Gastrocnemius medialis (tissue), 4 donors: ENCODE results near the gene GNB1L. TPM values are rescaled to one million over a fixed set of nuclear protein-coding genes. Genes with fewer than 3 reads are reported as not detected.

Experiments used
- ATAC-seq, 2 donors: fragments of 150-250 bp; one replicate each; pipeline ENCODE4 v1.9.1; 2016
- DNase-seq, 2 donors: peaks; one replicate each; pipeline ENCODE4 v3.0.0-alpha.2; 2019
- H3K27ac ChIP-seq, 4 donors: fragments of 200-600 bp; sonication (generic); 1 replicate in 1 of 4; 2 replicates in 3 of 4; pipeline ENCODE4 v1.5.1; 2016 to 2018; ENCODE audit warnings: mild to moderate bottlenecking in 2 of 4, moderate library complexity in 1 of 4
- H3K27me3 ChIP-seq, 3 donors: fragments of 200-600 bp; sonication (generic) in 2 of 3; 1 replicate in 1 of 3; 2 replicates in 2 of 3; pipeline versions ENCODE4 v1.5.1 to v1.6.0; 2016 to 2019; ENCODE audit warnings: mild to moderate bottlenecking in 1 of 3, moderate library complexity in 1 of 3
- H3K36me3 ChIP-seq, 2 donors: fragments of 200-600 bp; sonication (generic) in 1 of 2; one replicate each; pipeline ENCODE4 v1.5.1; 2017 to 2018
- H3K4me1 ChIP-seq, 2 donors: fragments of 200-600 bp; sonication (generic) in 1 of 2; one replicate each; pipeline ENCODE4 v1.5.1; 2016 to 2017; ENCODE audit warnings: mild to moderate bottlenecking in 2 of 2
- H3K4me3 ChIP-seq, 4 donors: fragments of 200-600 bp; sonication (generic) in 3 of 4; 1 replicate in 1 of 4; 2 replicates in 3 of 4; pipeline ENCODE4 v1.5.1; 2016 to 2019; ENCODE audit warnings: mild to moderate bottlenecking in 2 of 4
- H3K9me3 ChIP-seq, 3 donors: fragments of 200-600 bp; sonication (generic) in 2 of 3; 1 replicate in 1 of 3; 2 replicates in 2 of 3; pipeline ENCODE4 v1.5.1; 2016 to 2019
- CTCF ChIP-seq, 5 experiments: fragments of 450-650 bp in 3 of 5; fragments of 200-600 bp in 2 of 5; sonication (generic) in 2 of 5; IDR thresholded peaks in 4 of 5; conservative IDR thresholded peaks in 1 of 5; 1 replicate in 4 of 5; 2 replicates in 1 of 5; pipeline ENCODE4 v1.5.1; 2016 to 2019; ENCODE audit warnings: antibody characterized with exemption in 5 of 5, mild to moderate bottlenecking in 3 of 5, moderate library complexity in 3 of 5
- POLR2A ChIP-seq, 2 donors: fragments of 450-650 bp; IDR thresholded peaks; one replicate each; pipeline ENCODE4 v1.6.1; 2017; ENCODE audit warnings: antibody characterized with exemption in 2 of 2, mild to moderate bottlenecking in 2 of 2, moderate library complexity in 2 of 2
- in situ Hi-C, 4 donors: fragments of 200-750 bp; cut with MboI; loops; one replicate each; pipeline versions ENCODE4 v1.15.0 to v1.8.0; 2017; ENCODE audit warnings: low sequenced_read_pairs in 4 of 4
- intact Hi-C: fragments of 100-400 bp; cut with DNase I; formaldehyde crosslinking; loops from one replicate; pipeline ENCODE4 v1.15.1; 2023; ENCODE audit warnings: low total_unique reads
- total RNA-seq, 4 donors: library from RNA; depleted of rRNA; stranded (reverse); fragments of >200 nt; gene quantifications; one replicate each; pipeline versions ENCODE4 v1.1.0 to v1.2.3, GENCODE V29; 2016

The GNB1L gene
- total RNA-seq, 4 donors from 2014 or later: 4.4 to 9.6 (median 6.7) TPM

GRCh38 chr22:19757985-19758895 is 96.4 kb downstream of the GNB1L start:
- DNase-seq (no peak), ATAC-seq (no peak)
- no peak overlapping the region for H3K27ac ChIP-seq
- intact Hi-C loops: no loop called here
- no peaks in the 10 kb centered on the region for H3K36me3 ChIP-seq
- H3K27me3 ChIP-seq: peaks cover 30 to 48% (median 40%) of the 10 kb centered on the region in 3 donors
- no peaks in the 10 kb centered on the region for H3K9me3 ChIP-seq
- in situ Hi-C loops: no loop called here
- H3K4me3 ChIP-seq: no peak overlapping the region
- peaks cover 4% of the 10 kb centered on the region in 2 donors for H3K4me1 ChIP-seq
- TF ChIP-seq POLR2A (IDR thresholded peaks at IDR 0.05): no peak

- no peak for DNase-seq
- no peak for ATAC-seq
- H3K27me3 ChIP-seq: peaks cover 30 to 48% (median 40%) of the 10 kb centered on the region in 3 donors
- H3K9me3 ChIP-seq: no peaks in the 10 kb centered on the region
- H3K36me3 ChIP-seq: no peaks in the 10 kb centered on the region
- H3K27ac ChIP-seq: no peak overlapping the region
- no peak for TF ChIP-seq POLR2A (IDR thresholded peaks at IDR 0.05)
- no peak for TF ChIP-seq CTCF (IDR thresholded peaks at IDR 0.05 in 4 of 5, conservative IDR thresholded peaks at IDR 0.05 in 1 of 5)
- peak overlapping the region in 2 of 4 donors; percentile 13 to 24 for H3K4me3 ChIP-seq
- in situ Hi-C loops: no loop called here
- intact Hi-C loops: no loop called here
- H3K4me1 ChIP-seq: peaks cover 4% of the 10 kb centered on the region in 2 donors
These were observed 97.3 kb downstream of the GNB1L start for GRCh38 chr22:19757140-19757984.

DNA sequence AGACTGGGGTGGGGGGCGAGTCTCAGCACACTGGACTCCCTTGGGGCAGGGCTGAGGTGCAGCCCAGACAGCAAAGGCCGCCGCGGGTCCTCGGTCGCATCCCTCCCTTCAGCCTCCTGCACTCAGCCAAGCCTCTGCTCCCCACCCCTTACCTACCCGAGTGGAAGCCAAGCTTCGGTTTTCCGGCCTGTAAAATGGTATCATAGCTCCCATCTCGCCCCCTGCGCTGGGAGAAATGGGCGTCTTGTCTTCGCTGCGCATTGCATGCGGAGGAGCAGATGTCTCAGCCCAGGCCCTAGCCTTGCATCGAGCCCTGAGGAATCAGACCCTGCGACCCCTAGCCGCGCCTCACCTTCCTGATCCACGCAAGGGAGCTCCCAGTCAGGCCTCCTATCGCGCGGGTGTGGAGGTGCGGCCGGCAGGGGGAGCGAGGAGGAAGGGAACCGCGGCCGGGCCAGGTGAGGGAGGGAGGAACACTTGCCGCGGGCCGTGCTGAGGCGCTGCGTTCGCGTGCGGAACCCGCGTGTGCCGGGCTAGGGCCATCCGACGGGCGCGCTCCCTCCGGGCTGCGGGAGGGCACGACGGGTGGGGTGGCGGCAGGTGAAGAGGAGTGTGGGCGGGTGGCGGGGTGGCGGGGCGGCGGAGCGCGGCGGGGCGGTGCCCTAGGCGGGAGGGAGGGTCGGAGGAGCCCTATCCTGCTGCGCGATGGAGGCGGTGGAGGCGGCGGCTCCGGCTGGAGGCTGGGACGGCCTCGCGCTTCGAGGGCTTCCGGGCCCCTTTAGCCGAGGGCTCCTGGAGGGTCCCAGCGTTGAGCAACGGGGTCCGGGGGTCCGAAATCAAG is 98.2 kb downstream of the GNB1L start:
- Histone ChIP-seq H3K4me3 (peak overlapping the region in 2 of 4 donors; percentile 13 to 24), H3K4me1 (peaks cover 4% of the 10 kb centered on the region in 2 donors), H3K27me3 (peaks cover 30 to 44% (median 38%) of the 10 kb centered on the region in 3 donors), H3K27ac (no peak overlapping the region), H3K9me3 (no peaks in the 10 kb centered on the region), H3K36me3 (no peaks in the 10 kb centered on the region)
- no peak for ATAC-seq
- intact Hi-C loops (no loop called here), in situ Hi-C loops (no loop called here)
- DNase-seq: no peak
- TF ChIP-seq POLR2A (IDR thresholded peaks at IDR 0.05) (no peak), CTCF (IDR thresholded peaks at IDR 0.05 in 4 of 5, conservative IDR thresholded peaks at IDR 0.05 in 1 of 5) (peak in 4 of 5 experiments; percentile 35 to 47 (median 40))

GRCh38 chr22:19755722-19756287 is 98.9 kb downstream of the GNB1L start:
- TF ChIP-seq CTCF (IDR thresholded peaks at IDR 0.05 in 4 of 5, conservative IDR thresholded peaks at IDR 0.05 in 1 of 5) (no peak), POLR2A (IDR thresholded peaks at IDR 0.05) (no peak)
- H3K36me3 ChIP-seq: no peaks in the 10 kb centered on the region
- H3K27me3 ChIP-seq: peaks cover 30 to 40% (median 38%) of the 10 kb centered on the region in 3 donors
- H3K9me3 ChIP-seq: no peaks in the 10 kb centered on the region
- no peak overlapping the region for H3K27ac ChIP-seq
- ATAC-seq: no peak
- no peak for DNase-seq
- H3K4me1 ChIP-seq: peaks cover 4% of the 10 kb centered on the region in 2 donors
- H3K4me3 ChIP-seq: no peak overlapping the region
- in situ Hi-C loops (no loop called here), intact Hi-C loops (no loop called here)
